CD4-positive, CD25-positive, alpha-beta regulatory T cell (primary cell): ENCODE measurements around the gene CHI3L1. TPM values are rescaled to one million over a fixed set of nuclear protein-coding genes. Genes with fewer than 3 reads are reported as not detected.
A peak's percentile ranks its signal among the peaks of the same experiment; 100 is the strongest.

Source experiments
- ATAC-seq, 2 donors: fragments of 150-1000 bp; cut with Tn5 transposase; one replicate each; pipeline ENCODE4 v1.10.0; 2021; ENCODE audit warnings: low read depth in 2 of 2, moderate number of reproducible peaks in 2 of 2, moderate library complexity in 1 of 2
- DNase-seq, 3 donors: peaks; one replicate each; pipeline versions ENCODE4 v3.0.0 to v3.0.0-alpha.2; 2012 to 2022; ENCODE audit warnings: mixed read lengths in 1 of 3
- H3K27ac ChIP-seq: one replicate; pipeline ENCODE4 v1.7.0; 2013; ENCODE audit warnings: mild to moderate bottlenecking, low read length; ENCODE audit not compliant: insufficient read depth, poor library complexity, severe bottlenecking
- H3K27me3 ChIP-seq: one replicate; pipeline ENCODE4 v1.7.0; 2013; ENCODE audit warnings: low read length; ENCODE audit not compliant: control insufficient read depth, insufficient read depth
- H3K36me3 ChIP-seq: one replicate; pipeline ENCODE4 v1.7.0; 2013; ENCODE audit warnings: mild to moderate bottlenecking, low read length, moderate library complexity; ENCODE audit not compliant: control insufficient read depth, insufficient read depth
- H3K4me1 ChIP-seq: 2 replicates; pipeline ENCODE4 v1.7.0; 2013; ENCODE audit warnings: mild to moderate bottlenecking, low read length; ENCODE audit not compliant: insufficient read depth, control insufficient read depth, poor library complexity, severe bottlenecking
- H3K4me3 ChIP-seq: one replicate; pipeline ENCODE4 v1.7.0; 2013; ENCODE audit warnings: low read depth, mild to moderate bottlenecking, low read length, moderate library complexity
- H3K9me3 ChIP-seq, 2 experiments: 1 replicate in 1 of 2; 2 replicates in 1 of 2; pipeline ENCODE4 v1.7.0; 2013; ENCODE audit warnings: low read length in 2 of 2, mild to moderate bottlenecking in 1 of 2, moderate library complexity in 1 of 2; ENCODE audit not compliant: control insufficient read depth in 2 of 2
- H3K27ac Mint-ChIP-seq, 3 donors: one replicate each; pipeline ENCODE4 v1.8.0; 2020 to 2022; ENCODE audit warnings: mild to moderate bottlenecking in 3 of 3, mixed read lengths in 3 of 3, moderate library complexity in 2 of 3
- H3K27me3 Mint-ChIP-seq: one replicate; pipeline ENCODE4 v1.8.0; 2022; ENCODE audit warnings: mild to moderate bottlenecking, mixed read lengths
- H3K36me3 Mint-ChIP-seq: one replicate; pipeline ENCODE4 v1.8.0; 2020; ENCODE audit warnings: mixed read lengths
- H3K4me1 Mint-ChIP-seq, 4 donors: one replicate each; pipeline ENCODE4 v1.8.0; 2020 to 2022; ENCODE audit warnings: mixed read lengths in 4 of 4, mild to moderate bottlenecking in 1 of 4
- H3K4me3 Mint-ChIP-seq, 4 donors: one replicate each; pipeline ENCODE4 v1.8.0; 2020 to 2022; ENCODE audit warnings: mild to moderate bottlenecking in 4 of 4, mixed read lengths in 4 of 4, moderate library complexity in 3 of 4
- H3K9me3 Mint-ChIP-seq, 7 donors: one replicate each; pipeline ENCODE4 v1.8.0; 2020 to 2022; ENCODE audit warnings: mixed read lengths in 7 of 7, mild to moderate bottlenecking in 3 of 7, moderate library complexity in 2 of 7
- polyA plus RNA-seq, 4 donors: library from polyadenylated mRNA; unstranded; fragments of 300-500 nt; fragmentation: Illumina TruSeq; gene quantifications; one replicate each; pipeline ENCODE4 v1.2.3, GENCODE V29; 2021
- total RNA-seq: library from RNA; stranded (reverse); gene quantifications from one replicate; pipeline ENCODE4 v1.2.3, GENCODE V29; 2022

CHI3L1 gene
- total and polyA plus RNA-seq, 5 donors from 2014 or later = not detected

DNA sequence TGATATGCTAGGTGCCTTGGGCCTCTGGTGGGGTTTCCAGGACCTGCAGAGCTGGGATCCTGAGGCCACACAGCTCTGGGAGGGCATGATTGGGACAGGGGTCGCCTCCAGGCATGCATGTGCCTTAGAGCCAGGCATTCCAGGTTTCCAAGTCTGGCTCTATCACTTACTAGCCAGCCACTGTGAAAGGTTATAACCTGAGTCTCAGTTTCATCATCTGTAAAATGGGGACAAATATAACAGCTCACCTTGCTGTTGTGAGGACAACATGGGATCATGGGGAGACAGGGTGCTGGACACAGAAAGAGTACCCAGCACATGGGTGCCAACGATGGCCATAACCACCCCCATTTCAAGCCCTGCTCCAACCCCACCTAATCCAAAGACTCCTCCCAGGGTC, 2.7 kb downstream of the CHI3L1 start:
- peaks cover 12% of the 10 kb centered on the region for H3K27me3 Mint-ChIP-seq
- Histone ChIP-seq H3K36me3 (no peaks in the 10 kb centered on the region), H3K27me3 (no peaks in the 10 kb centered on the region), H3K27ac (no peak overlapping the region), H3K4me1 (no peaks in the 10 kb centered on the region), H3K4me3 (no peak overlapping the region), H3K9me3 (no peaks in the 10 kb centered on the region)
- H3K4me1 Mint-ChIP-seq = no peaks in the 10 kb centered on the region
- no peak for DNase-seq
- no peak for ATAC-seq
- no peaks in the 10 kb centered on the region for H3K36me3 Mint-ChIP-seq
- H3K9me3 Mint-ChIP-seq = no peaks in the 10 kb centered on the region
- H3K27ac Mint-ChIP-seq = no peak overlapping the region
- H3K4me3 Mint-ChIP-seq = peak overlapping the region in 1 of 4 donors; percentile 58

DNA sequence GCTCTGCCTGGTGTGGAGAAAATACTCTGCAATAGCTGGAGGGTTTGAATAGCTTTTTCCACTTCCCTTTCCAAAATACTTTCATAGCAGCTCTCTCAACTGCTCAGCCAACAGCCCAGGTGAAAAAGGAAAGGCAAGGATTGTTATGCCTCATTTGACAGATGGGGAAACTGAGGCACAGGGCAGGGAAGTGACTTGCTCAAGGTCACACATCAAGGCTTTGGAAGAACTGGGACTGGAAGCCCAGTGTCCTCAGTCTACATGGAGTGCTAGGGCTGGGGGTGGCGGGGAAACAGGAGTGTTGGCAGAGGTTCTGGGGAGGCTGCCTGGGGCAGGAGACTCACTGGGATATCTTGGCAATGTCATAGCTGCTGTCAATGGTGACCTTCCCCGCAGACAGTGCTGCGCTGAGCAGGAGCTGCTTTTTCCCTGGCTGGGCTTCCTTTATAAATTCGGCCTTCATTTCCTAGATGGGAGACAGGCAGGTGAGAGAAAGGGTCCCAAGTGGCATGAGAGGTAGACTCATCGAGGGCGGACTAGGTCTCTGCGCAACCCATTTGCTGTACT, 4.0 kb downstream of the CHI3L1 start:
- no peaks in the 10 kb centered on the region for H3K36me3 Mint-ChIP-seq
- H3K9me3 Mint-ChIP-seq = no peaks in the 10 kb centered on the region
- H3K27me3 Mint-ChIP-seq = peaks cover 12% of the 10 kb centered on the region
- Histone ChIP-seq H3K27ac (no peak overlapping the region), H3K9me3 (no peaks in the 10 kb centered on the region), H3K4me3 (no peak overlapping the region), H3K4me1 (no peaks in the 10 kb centered on the region), H3K36me3 (no peaks in the 10 kb centered on the region), H3K27me3 (no peaks in the 10 kb centered on the region)
- DNase-seq = no peak
- no peak overlapping the region for H3K4me3 Mint-ChIP-seq
- H3K27ac Mint-ChIP-seq = no peak overlapping the region
- no peaks in the 10 kb centered on the region for H3K4me1 Mint-ChIP-seq
- no peak for ATAC-seq

DNA sequence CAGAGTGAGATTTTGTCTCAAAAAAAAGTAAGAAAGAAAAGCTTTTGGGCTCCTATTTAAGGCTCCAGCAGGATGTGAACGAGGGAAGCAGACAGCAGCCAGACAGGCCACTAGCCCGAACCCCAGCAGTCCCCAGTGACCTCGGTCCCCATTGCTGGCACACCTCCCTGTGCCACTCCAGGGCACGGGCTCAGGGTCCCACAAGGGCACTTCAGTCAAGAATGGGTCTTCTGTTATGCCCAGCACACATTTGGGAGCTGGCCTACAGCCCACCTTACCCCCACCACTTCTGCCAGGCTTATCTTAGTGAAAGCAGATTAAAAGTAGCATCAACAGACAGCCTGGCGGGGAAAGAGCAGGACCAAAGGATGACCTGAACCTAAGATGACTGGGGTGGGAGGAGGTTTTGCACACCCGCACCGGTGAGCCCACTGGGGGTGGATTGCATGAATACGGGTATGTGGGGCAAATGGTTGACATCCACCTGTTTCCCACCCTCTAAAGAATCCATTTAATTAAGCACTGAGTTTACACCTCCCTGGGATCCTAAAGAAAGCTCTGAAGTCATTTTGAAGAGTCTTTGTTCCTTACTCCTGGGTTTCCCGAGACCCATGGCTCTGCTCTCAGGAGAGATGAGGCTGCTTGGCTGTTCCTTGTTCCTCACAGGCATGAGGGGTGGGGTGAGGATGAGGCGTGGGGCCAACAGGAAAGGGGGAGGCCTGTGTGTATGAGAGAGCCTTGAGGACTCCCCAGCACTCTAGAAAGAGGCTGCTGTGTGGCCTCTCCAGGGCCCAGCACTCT, 4.7 kb downstream of the CHI3L1 start:
- H3K4me3 Mint-ChIP-seq = no peak overlapping the region
- H3K27me3 Mint-ChIP-seq = peaks cover 11% of the 10 kb centered on the region
- H3K27me3 ChIP-seq = no peaks in the 10 kb centered on the region
- ATAC-seq = no peak
- H3K36me3 Mint-ChIP-seq = no peaks in the 10 kb centered on the region
- DNase-seq = no peak
- no peaks in the 10 kb centered on the region for H3K9me3 Mint-ChIP-seq
- H3K36me3 ChIP-seq = no peaks in the 10 kb centered on the region
- H3K27ac ChIP-seq = no peak overlapping the region
- no peak overlapping the region for H3K27ac Mint-ChIP-seq
- no peaks in the 10 kb centered on the region for H3K4me1 Mint-ChIP-seq
- H3K4me3 ChIP-seq = no peak overlapping the region
- H3K9me3 ChIP-seq = no peaks in the 10 kb centered on the region
- H3K4me1 ChIP-seq = no peaks in the 10 kb centered on the region

DNA sequence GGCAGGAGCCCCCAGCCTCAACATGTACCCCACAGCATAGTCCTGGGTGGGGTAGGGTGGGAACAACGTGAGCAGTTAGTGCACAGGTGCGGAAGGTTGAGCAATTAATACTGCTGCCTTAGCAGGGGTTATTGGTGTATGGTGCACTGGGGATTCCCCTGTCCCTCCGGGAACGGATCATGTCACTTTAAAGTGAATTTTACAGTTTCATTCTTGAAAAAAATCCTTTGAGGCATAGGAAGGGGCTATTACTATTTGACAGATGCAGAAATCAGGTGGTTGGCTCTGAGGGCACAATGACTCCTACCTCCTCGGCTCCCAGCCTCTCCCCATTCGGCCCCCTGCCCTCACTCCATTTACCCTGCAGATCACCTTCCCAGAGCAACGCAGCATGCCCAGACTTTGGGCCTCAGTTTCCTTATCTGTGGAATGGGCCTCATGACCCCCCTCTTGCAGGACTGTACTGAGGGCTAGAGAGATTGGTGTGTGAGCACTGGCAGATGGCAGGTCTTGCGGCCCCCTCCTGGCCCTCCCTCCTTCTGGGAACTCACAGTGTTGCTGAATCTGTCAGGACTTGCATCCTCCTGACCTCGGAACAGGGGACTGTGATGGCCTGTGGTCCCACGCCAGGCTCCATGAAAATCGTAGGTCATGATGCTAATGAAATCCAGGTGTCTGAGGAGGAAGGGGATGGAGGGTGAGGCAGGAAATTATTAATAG, 5.7 kb downstream of the CHI3L1 start:
- H3K4me3 Mint-ChIP-seq = no peak overlapping the region

DNA sequence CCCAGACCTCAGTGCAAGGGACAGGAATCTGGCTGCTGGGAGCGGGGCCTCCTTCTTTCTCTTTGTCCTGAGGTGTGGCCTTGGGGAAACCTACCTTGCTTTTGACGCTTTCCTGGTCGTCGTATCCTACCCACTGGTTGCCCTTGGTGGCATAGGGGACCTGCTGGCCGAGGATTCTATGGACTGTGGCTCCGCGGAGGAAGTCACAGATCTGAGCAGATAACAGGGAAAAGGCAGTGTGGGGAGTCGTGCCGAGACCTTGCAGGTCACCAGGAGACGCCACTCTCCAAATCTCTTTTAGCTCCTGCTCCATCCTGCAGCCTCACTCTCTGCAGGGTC, 6.9 kb downstream of the CHI3L1 start:
- DNase-seq (no peak), ATAC-seq (no peak)
- Histone ChIP-seq H3K27ac (no peak overlapping the region), H3K36me3 (no peaks in the 10 kb centered on the region), H3K9me3 (no peaks in the 10 kb centered on the region), H3K4me1 (no peaks in the 10 kb centered on the region), H3K27me3 (no peaks in the 10 kb centered on the region), H3K4me3 (no peak overlapping the region)
- Mint-ChIP-seq H3K4me1 (no peaks in the 10 kb centered on the region), H3K36me3 (no peaks in the 10 kb centered on the region), H3K9me3 (no peaks in the 10 kb centered on the region), H3K4me3 (no peak overlapping the region), H3K27me3 (peaks cover 5% of the 10 kb centered on the region), H3K27ac (no peak overlapping the region)

More for the DNA sequence above, 5.7 kb downstream of the CHI3L1 start:
- H3K4me1 ChIP-seq = no peaks in the 10 kb centered on the region
- no peaks in the 10 kb centered on the region for H3K36me3 Mint-ChIP-seq
- H3K27me3 ChIP-seq = no peaks in the 10 kb centered on the region
- no peak for DNase-seq
- H3K4me3 ChIP-seq = no peak overlapping the region
- ATAC-seq = no peak
- peaks cover 5% of the 10 kb centered on the region for H3K27me3 Mint-ChIP-seq
- H3K9me3 ChIP-seq = no peaks in the 10 kb centered on the region
- H3K27ac ChIP-seq = no peak overlapping the region
- H3K36me3 ChIP-seq = no peaks in the 10 kb centered on the region
- no peak overlapping the region for H3K27ac Mint-ChIP-seq
- H3K9me3 Mint-ChIP-seq = no peaks in the 10 kb centered on the region
- H3K4me1 Mint-ChIP-seq = no peaks in the 10 kb centered on the region

GRCh38 chr1:203178821-203179666, 7.5 kb downstream of the CHI3L1 start:
- no peak overlapping the region for H3K4me3 Mint-ChIP-seq
- peaks cover 9% of the 10 kb centered on the region for H3K27me3 Mint-ChIP-seq

GRCh38 chr1:203178083-203178482, 8.4 kb downstream of the CHI3L1 start:
- ATAC-seq (no peak), DNase-seq (no peak)
- no peaks in the 10 kb centered on the region for H3K36me3 ChIP-seq
- H3K27ac ChIP-seq = no peak overlapping the region
- peaks cover 9% of the 10 kb centered on the region for H3K27me3 Mint-ChIP-seq
- no peaks in the 10 kb centered on the region for H3K4me1 Mint-ChIP-seq
- H3K27ac Mint-ChIP-seq = no peak overlapping the region
- no peak overlapping the region for H3K4me3 ChIP-seq
- H3K27me3 ChIP-seq = no peaks in the 10 kb centered on the region
- no peaks in the 10 kb centered on the region for H3K4me1 ChIP-seq
- H3K36me3 Mint-ChIP-seq = no peaks in the 10 kb centered on the region
- H3K4me3 Mint-ChIP-seq = no peak overlapping the region
- no peaks in the 10 kb centered on the region for H3K9me3 Mint-ChIP-seq
- H3K9me3 ChIP-seq = no peaks in the 10 kb centered on the region

More at GRCh38 chr1:203178821-203179666, 7.5 kb downstream of the CHI3L1 start:
- Mint-ChIP-seq H3K27ac (no peak overlapping the region), H3K36me3 (no peaks in the 10 kb centered on the region), H3K9me3 (no peaks in the 10 kb centered on the region), H3K4me1 (no peaks in the 10 kb centered on the region)
- Histone ChIP-seq H3K4me1 (no peaks in the 10 kb centered on the region), H3K27ac (no peak overlapping the region), H3K36me3 (no peaks in the 10 kb centered on the region), H3K9me3 (no peaks in the 10 kb centered on the region), H3K4me3 (no peak overlapping the region), H3K27me3 (no peaks in the 10 kb centered on the region)
- DNase-seq (no peak), ATAC-seq (no peak)
